ENCODE results near the gene TLNRD1. TPM values are rescaled to one million over a fixed set of nuclear protein-coding genes. Genes with fewer than 3 reads are reported as not detected.
"Not testable (repeated sequence)": the region's sequence is repeated elsewhere in the genome, so short reads cannot be mapped to it uniquely, and the experiment has no call there.

TLNRD1 gene
- total RNA-seq, 4 donors from 2014 or later: 17.0 to 31.9 (median 25.9) TPM

GRCh38 chr15:80957556-80957955 lies 43.2 kb upstream of the TLNRD1 start:
- ATAC-seq: no peak
- 58 to 86% methylated on average over 1 to 2 of the region's 2 CpGs for WGBS, 2 donors (ENCODE audit: low coverage in 1 of 2)
- no peak overlapping the region for H3K4me3 ChIP-seq
- H3K27ac ChIP-seq: no peak overlapping the region
- H3K4me1 ChIP-seq: no peaks in the 10 kb centered on the region
- H3K27me3 ChIP-seq: no peaks in the 10 kb centered on the region
- H3K9me3 ChIP-seq: no peaks in the 10 kb centered on the region
- peaks cover 0 to 25% of the 10 kb centered on the region in 2 donors for H3K36me3 ChIP-seq
- TF ChIP-seq EP300 (IDR thresholded peaks at IDR 0.05): no peak
- TF ChIP-seq CTCF (IDR thresholded peaks at IDR 0.05): no peak
- no peak for TF ChIP-seq POLR2A (IDR thresholded peaks at IDR 0.05)
- no peak for TF ChIP-seq POLR2AphosphoS5 (IDR thresholded peaks at IDR 0.05)

- Histone ChIP-seq H3K27ac (no peak overlapping the region), H3K4me3 (no peak overlapping the region), H3K4me1 (no peaks in the 10 kb centered on the region), H3K9me3 (no peaks in the 10 kb centered on the region), H3K36me3 (peaks cover 0 to 24% of the 10 kb centered on the region in 2 donors), H3K27me3 (no peaks in the 10 kb centered on the region)
- 88 to 89% methylated on average over 2 of the region's 2 CpGs for WGBS, 2 donors (ENCODE audit: low coverage in 1 of 2)
- TF ChIP-seq EP300 (IDR thresholded peaks at IDR 0.05) (no peak), CTCF (IDR thresholded peaks at IDR 0.05) (no peak), POLR2AphosphoS5 (IDR thresholded peaks at IDR 0.05) (no peak), POLR2A (IDR thresholded peaks at IDR 0.05) (no peak)
- no peak for ATAC-seq
These were observed 42.7 kb upstream of the TLNRD1 start for GRCh38 chr15:80957976-80958375.

- H3K9me3 ChIP-seq: no peaks in the 10 kb centered on the region
- ATAC-seq: no peak
- H3K4me1 ChIP-seq: no peaks in the 10 kb centered on the region
- H3K27ac ChIP-seq: no peak overlapping the region
- H3K4me3 ChIP-seq: no peak overlapping the region
- no peaks in the 10 kb centered on the region for H3K27me3 ChIP-seq
- H3K36me3 ChIP-seq: peaks cover 0 to 17% of the 10 kb centered on the region in 2 donors
- TF ChIP-seq POLR2AphosphoS5 (IDR thresholded peaks at IDR 0.05) (no peak), POLR2A (IDR thresholded peaks at IDR 0.05) (no peak), CTCF (IDR thresholded peaks at IDR 0.05) (no peak), EP300 (IDR thresholded peaks at IDR 0.05) (no peak)
- WGBS, 2 donors (ENCODE audit: low coverage in 1 of 2): 76 to 96% methylated on average over 4 to 5 of the region's 9 CpGs
These were observed 41.8 kb upstream of the TLNRD1 start for GRCh38 chr15:80958818-80959495.

GRCh38 chr15:80965454-80965853 lies 35.3 kb upstream of the TLNRD1 start:
- not testable (repeated sequence) for H3K9me3 ChIP-seq, ATAC-seq, H3K4me3 ChIP-seq, H3K27me3 ChIP-seq, H3K27ac ChIP-seq, H3K4me1 ChIP-seq
- H3K36me3 ChIP-seq: peaks cover 0 to 26% of the 10 kb centered on the region in 2 donors

GRCh38 chr15:80966431-80967197 lies 34.1 kb upstream of the TLNRD1 start:
- Histone ChIP-seq H3K4me3 (no peak overlapping the region), H3K9me3 (no peaks in the 10 kb centered on the region), H3K27me3 (no peaks in the 10 kb centered on the region), H3K27ac (no peak overlapping the region), H3K4me1 (peaks cover 0 to 8% (median 0%) of the 10 kb centered on the region in 3 donors), H3K36me3 (peaks cover 0 to 26% of the 10 kb centered on the region in 2 donors)
- ATAC-seq: no peak
- TF ChIP-seq POLR2AphosphoS5 (IDR thresholded peaks at IDR 0.05): no peak
- no peak for TF ChIP-seq POLR2A (IDR thresholded peaks at IDR 0.05)
- no peak for TF ChIP-seq EP300 (IDR thresholded peaks at IDR 0.05)
- no peak for TF ChIP-seq CTCF (IDR thresholded peaks at IDR 0.05)
- WGBS, 2 donors (ENCODE audit: low coverage in 1 of 2): 84 to 91% methylated on average over 3 to 5 of the region's 8 CpGs

All from gastroesophageal sphincter (tissue), 4 donors.